ENCODE measurements around the gene ZNF281.

DNA sequence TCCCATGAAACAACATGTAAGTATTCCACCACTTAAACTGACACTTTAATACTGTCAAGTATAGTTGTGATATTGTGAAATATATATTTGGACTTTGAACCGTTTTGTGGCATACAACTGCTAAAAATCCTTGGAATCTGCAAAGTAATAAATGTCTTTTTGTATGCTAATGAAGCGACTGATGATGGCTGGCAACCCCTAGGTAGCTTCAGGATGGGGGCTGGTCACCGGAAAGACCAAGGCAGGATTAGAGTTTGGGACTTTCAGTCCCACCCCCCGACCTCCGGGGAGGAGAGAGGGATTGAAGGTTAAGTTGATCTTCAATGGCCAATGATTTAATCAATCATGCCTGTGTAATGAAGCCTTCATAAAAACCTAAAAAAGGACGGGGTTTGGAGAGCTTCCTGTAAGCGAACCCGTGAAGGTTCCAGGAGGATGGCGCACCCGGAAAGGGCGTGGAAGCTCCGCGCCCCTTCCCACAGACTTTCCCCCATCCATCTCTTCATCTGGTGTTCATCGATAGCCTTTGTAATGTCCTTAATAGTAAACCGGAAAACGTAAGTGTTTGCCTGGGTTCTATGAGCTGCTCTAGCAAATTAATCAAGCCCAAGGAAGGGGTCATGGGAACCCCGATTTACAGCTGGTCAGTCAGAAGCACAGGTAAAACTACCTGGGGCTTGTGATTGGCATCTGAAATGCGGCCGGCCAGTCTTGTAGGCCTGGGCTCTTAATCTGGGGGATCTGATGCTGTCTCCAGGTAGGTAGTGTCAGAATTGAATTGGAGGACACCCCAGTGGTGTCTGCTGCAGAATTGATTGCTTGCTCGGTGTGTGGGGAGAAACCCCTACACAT, 1.8 kb upstream of the ZNF281 start:
- TF ChIP-seq EZH2 (IDR thresholded peaks at IDR 0.05) (no peak), EZH2phosphoT487 (IDR thresholded peaks at IDR 0.05) (no peak)
- TF ChIP-seq, protein P1, sequence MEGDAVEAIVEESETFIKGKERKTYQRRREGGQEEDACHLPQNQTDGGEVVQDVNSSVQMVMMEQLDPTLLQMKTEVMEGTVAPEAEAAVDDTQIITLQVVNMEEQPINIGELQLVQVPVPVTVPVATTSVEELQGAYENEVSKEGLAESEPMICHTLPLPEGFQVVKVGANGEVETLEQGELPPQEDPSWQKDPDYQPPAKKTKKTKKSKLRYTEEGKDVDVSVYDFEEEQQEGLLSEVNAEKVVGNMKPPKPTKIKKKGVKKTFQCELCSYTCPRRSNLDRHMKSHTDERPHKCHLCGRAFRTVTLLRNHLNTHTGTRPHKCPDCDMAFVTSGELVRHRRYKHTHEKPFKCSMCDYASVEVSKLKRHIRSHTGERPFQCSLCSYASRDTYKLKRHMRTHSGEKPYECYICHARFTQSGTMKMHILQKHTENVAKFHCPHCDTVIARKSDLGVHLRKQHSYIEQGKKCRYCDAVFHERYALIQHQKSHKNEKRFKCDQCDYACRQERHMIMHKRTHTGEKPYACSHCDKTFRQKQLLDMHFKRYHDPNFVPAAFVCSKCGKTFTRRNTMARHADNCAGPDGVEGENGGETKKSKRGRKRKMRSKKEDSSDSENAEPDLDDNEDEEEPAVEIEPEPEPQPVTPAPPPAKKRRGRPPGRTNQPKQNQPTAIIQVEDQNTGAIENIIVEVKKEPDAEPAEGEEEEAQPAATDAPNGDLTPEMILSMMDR (IDR thresholded peaks at IDR 0.05), result no peak
